Caco-2 (cell line): Measurements from ENCODE around the gene PYHIN1. TPM values are rescaled to one million over a fixed set of nuclear protein-coding genes. Genes with fewer than 3 reads are reported as not detected.

Experiments
- BruUV-seq: library from RNA; stranded (reverse); fragments of 400-500 nt; replicated peaks from 2 replicates; lab custom pipeline; 2021; lab: Mats Ljungman, UMichigan
- CTCF ChIA-PET: fragments of 300-600 bp; sonication (Branson Sonifier 250); formaldehyde crosslinking; loops from one replicate; lab custom pipeline; 2022; ENCODE audit warnings: antibody characterized with exemption; lab: Charles Lee
- POLR2A ChIA-PET: fragments of 300-600 bp; sonication (Branson Sonifier 250); formaldehyde crosslinking; loops from one replicate; lab custom pipeline; 2022; ENCODE audit warnings: antibody characterized with exemption; lab: Charles Lee
- DNase-seq, 2 experiments: peaks; one replicate each; pipeline versions ENCODE4 v3.0.0 to v3.0.0-alpha.2; 2020 to 2022
- H3K27me3 ChIP-seq: replicated peaks from 2 replicates; pipeline ENCODE4 v1.6.0; 2011; ENCODE audit warnings: low read length; ENCODE audit not compliant: control insufficient read depth, insufficient read depth
- H3K36me3 ChIP-seq: 2 replicates; pipeline ENCODE4 v1.5.1; 2011; ENCODE audit warnings: low read length; ENCODE audit not compliant: control insufficient read depth, insufficient read depth
- H3K4me1 ChIP-seq: fragments of 250-450 bp; sonication (Bioruptor Pico); 2 replicates; pipeline ENCODE4 v1.5.1; 2020; ENCODE audit warnings: mild to moderate bottlenecking
- H3K4me3 ChIP-seq: 2 replicates; pipeline ENCODE4 v1.5.1; 2011; ENCODE audit warnings: low read depth, mild to moderate bottlenecking, control low read depth, low read length
- H3K9me3 ChIP-seq: fragments of 250-450 bp; sonication (Bioruptor Pico); 2 replicates; pipeline ENCODE4 v1.5.1; 2020; ENCODE audit warnings: mild to moderate bottlenecking, moderate library complexity
- H3K27ac Mint-ChIP-seq: one replicate; pipeline ENCODE4 v1.8.0; 2022; ENCODE audit warnings: mixed read lengths; ENCODE audit not compliant: unreplicated experiment
- H3K27me3 Mint-ChIP-seq: one replicate; pipeline ENCODE4 v1.8.0; 2022; ENCODE audit warnings: mixed read lengths; ENCODE audit not compliant: insufficient read depth, unreplicated experiment
- H3K36me3 Mint-ChIP-seq: one replicate; pipeline ENCODE4 v1.8.0; 2022; ENCODE audit warnings: mild to moderate bottlenecking, mixed read lengths; ENCODE audit not compliant: insufficient read depth, unreplicated experiment
- H3K4me1 Mint-ChIP-seq: one replicate; pipeline ENCODE4 v1.8.0; 2022; ENCODE audit warnings: low read depth, mixed read lengths; ENCODE audit not compliant: unreplicated experiment
- H3K4me3 Mint-ChIP-seq: one replicate; pipeline ENCODE4 v1.8.0; 2022; ENCODE audit warnings: mild to moderate bottlenecking, moderate library complexity, mixed read lengths; ENCODE audit not compliant: unreplicated experiment
- H3K9me3 Mint-ChIP-seq: one replicate; pipeline ENCODE4 v1.8.0; 2022; ENCODE audit warnings: mixed read lengths; ENCODE audit not compliant: unreplicated experiment
- CTCF ChIP-seq, 2 experiments: fragments of 200-600 bp in 1 of 2; IDR thresholded peaks; 1 replicate in 1 of 2; 2 replicates in 1 of 2; pipeline versions ENCODE4 v1.5.1 to v1.8.0; 2011 to 2022; ENCODE audit warnings: antibody characterized with exemption in 1 of 2, control low read depth in 1 of 2, inconsistent platforms in 1 of 2, low read depth in 1 of 2, low read length in 1 of 2, mild to moderate bottlenecking in 1 of 2, moderate library complexity in 1 of 2; ENCODE audit not compliant: insufficient read depth in 1 of 2, severe bottlenecking in 1 of 2, unreplicated experiment in 1 of 2
- intact Hi-C: fragments of 100-400 bp; cut with micrococcal nuclease; formaldehyde crosslinking; loops from one replicate; pipeline ENCODE4 v1.10.0; 2022; ENCODE audit not compliant: unreplicated experiment
- total RNA-seq: library from RNA; stranded (reverse); gene quantifications from 2 replicates; pipeline ENCODE4 v1.2.3, GENCODE V29; 2022

The PYHIN1 gene
- total RNA-seq, 1 experiment from 2014 or later: not detected

GRCh38 chr1:158979229-158979628 lies 47.9 kb downstream of the PYHIN1 start:
- H3K27me3 ChIP-seq: no peaks in the 10 kb centered on the region
- CTCF ChIA-PET: no interaction called here
- H3K4me3 Mint-ChIP-seq: no peak overlapping the region
- no peak for TF ChIP-seq CTCF (IDR thresholded peaks at IDR 0.05; ENCODE audit: insufficient read depth in 1 of 2, low read depth in 1 of 2, low read length in 1 of 2, severe bottlenecking in 1 of 2, unreplicated experiment in 1 of 2)
- POLR2A ChIA-PET: no interaction called here
- H3K4me1 ChIP-seq: no peaks in the 10 kb centered on the region
- intact Hi-C loops: no loop called here
- H3K4me1 Mint-ChIP-seq: no peaks in the 10 kb centered on the region
- H3K9me3 ChIP-seq: no peaks in the 10 kb centered on the region; the same call in 1 of the 2 replicates
- no peak overlapping the region for H3K27ac Mint-ChIP-seq
- DNase-seq: no peak
- BruUV-seq: no TSS peak
- H3K9me3 Mint-ChIP-seq: peaks cover 26% of the 10 kb centered on the region
- no peak overlapping the region for H3K4me3 ChIP-seq
- no peaks in the 10 kb centered on the region for H3K36me3 Mint-ChIP-seq
- H3K36me3 ChIP-seq: no peaks in the 10 kb centered on the region
- H3K27me3 Mint-ChIP-seq: no peaks in the 10 kb centered on the region

GRCh38 chr1:158983235-158983634 lies 51.9 kb downstream of the PYHIN1 start:
- Histone ChIP-seq H3K27me3 (no peaks in the 10 kb centered on the region), H3K4me1 (no peaks in the 10 kb centered on the region), H3K36me3 (no peaks in the 10 kb centered on the region), H3K4me3 (no peak overlapping the region), H3K9me3 (no peaks in the 10 kb centered on the region; the same call in 1 of the 2 replicates)
- TF ChIP-seq CTCF (IDR thresholded peaks at IDR 0.05; ENCODE audit: insufficient read depth in 1 of 2, low read depth in 1 of 2, low read length in 1 of 2, severe bottlenecking in 1 of 2, unreplicated experiment in 1 of 2): no peak
- Mint-ChIP-seq H3K27me3 (no peaks in the 10 kb centered on the region), H3K27ac (no peak overlapping the region), H3K36me3 (no peaks in the 10 kb centered on the region), H3K4me1 (no peaks in the 10 kb centered on the region), H3K4me3 (no peak overlapping the region), H3K9me3 (peaks cover 34% of the 10 kb centered on the region)
- DNase-seq: no peak
- CTCF ChIA-PET: no interaction called here
- no TSS peak for BruUV-seq
- POLR2A ChIA-PET: no interaction called here
- intact Hi-C loops: no loop called here

GRCh38 chr1:158984386-158984785 lies 53.0 kb downstream of the PYHIN1 start:
- ChIA-PET POLR2A (no interaction called here), CTCF (no interaction called here)
- Histone ChIP-seq H3K4me1 (no peaks in the 10 kb centered on the region), H3K36me3 (no peaks in the 10 kb centered on the region), H3K27me3 (no peaks in the 10 kb centered on the region), H3K9me3 (no peaks in the 10 kb centered on the region; the same call in 1 of the 2 replicates), H3K4me3 (no peak overlapping the region)
- H3K27me3 Mint-ChIP-seq: no peaks in the 10 kb centered on the region
- no peaks in the 10 kb centered on the region for H3K36me3 Mint-ChIP-seq
- no TSS peak for BruUV-seq
- H3K4me1 Mint-ChIP-seq: no peaks in the 10 kb centered on the region
- no peak overlapping the region for H3K4me3 Mint-ChIP-seq
- no peak for DNase-seq
- H3K27ac Mint-ChIP-seq: no peak overlapping the region
- no peak for TF ChIP-seq CTCF (IDR thresholded peaks at IDR 0.05; ENCODE audit: insufficient read depth in 1 of 2, low read depth in 1 of 2, low read length in 1 of 2, severe bottlenecking in 1 of 2, unreplicated experiment in 1 of 2)
- peaks cover 34% of the 10 kb centered on the region for H3K9me3 Mint-ChIP-seq
- intact Hi-C loops: no loop called here
